Right lobe of liver (tissue), 4 donors: Measurements from ENCODE around the gene KAT7.

Source experiments
- POLR2A ChIP-seq: fragments of 450-650 bp; IDR thresholded peaks from one replicate; pipeline ENCODE4 v1.6.1; 2017; ENCODE audit warnings: antibody characterized with exemption, mild to moderate bottlenecking
- TF ChIP-seq, protein P1 (sequence below), 4 donors: fragments of 200-600 bp in 3 of 4; fragments of 450-650 bp in 1 of 4; IDR thresholded peaks; one replicate each; pipeline versions ENCODE4 v1.5.1 to v1.8.0; 2016 to 2022; ENCODE audit warnings: antibody characterized with exemption in 4 of 4, mild to moderate bottlenecking in 2 of 4
- donor health status: DM: no; HTN: no; CAD: no.
- donor health status: DM: no; HTN: no; CAD: no.
- donor health status: DM: no; HTN: yes; CAD: no.

GRCh38 chr17:49878931-49879904 lies 90.7 kb downstream of the KAT7 start:
- TF ChIP-seq, protein P1, sequence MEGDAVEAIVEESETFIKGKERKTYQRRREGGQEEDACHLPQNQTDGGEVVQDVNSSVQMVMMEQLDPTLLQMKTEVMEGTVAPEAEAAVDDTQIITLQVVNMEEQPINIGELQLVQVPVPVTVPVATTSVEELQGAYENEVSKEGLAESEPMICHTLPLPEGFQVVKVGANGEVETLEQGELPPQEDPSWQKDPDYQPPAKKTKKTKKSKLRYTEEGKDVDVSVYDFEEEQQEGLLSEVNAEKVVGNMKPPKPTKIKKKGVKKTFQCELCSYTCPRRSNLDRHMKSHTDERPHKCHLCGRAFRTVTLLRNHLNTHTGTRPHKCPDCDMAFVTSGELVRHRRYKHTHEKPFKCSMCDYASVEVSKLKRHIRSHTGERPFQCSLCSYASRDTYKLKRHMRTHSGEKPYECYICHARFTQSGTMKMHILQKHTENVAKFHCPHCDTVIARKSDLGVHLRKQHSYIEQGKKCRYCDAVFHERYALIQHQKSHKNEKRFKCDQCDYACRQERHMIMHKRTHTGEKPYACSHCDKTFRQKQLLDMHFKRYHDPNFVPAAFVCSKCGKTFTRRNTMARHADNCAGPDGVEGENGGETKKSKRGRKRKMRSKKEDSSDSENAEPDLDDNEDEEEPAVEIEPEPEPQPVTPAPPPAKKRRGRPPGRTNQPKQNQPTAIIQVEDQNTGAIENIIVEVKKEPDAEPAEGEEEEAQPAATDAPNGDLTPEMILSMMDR (IDR thresholded peaks at IDR 0.05), result no peak
- TF ChIP-seq POLR2A, result no peak
